ENCODE results near the gene FDX2.

GRCh38 chr19:10286803-10287737, 28.7 kb downstream of the FDX2 start, which contains the start of gene ICAM4:
- no peak for TF ChIP-seq CTCF (conservative IDR thresholded peaks at IDR 0.05 in 1 of 2, IDR thresholded peaks at IDR 0.05 in 1 of 2; ENCODE audit: extremely low read depth in 1 of 2, insufficient read depth in 1 of 2, low read depth in 1 of 2, low read length in 2 of 2)
- TF ChIP-seq EZH2 (IDR thresholded peaks at IDR 0.05; ENCODE audit: borderline replicate concordance, low read length) = no peak

All from mammary epithelial cell (primary cell).